HEK293T (cell line): ENCODE measurements around the gene SLC28A3.

ENCODE experiments used
- CTCF ChIA-PET: fragments of 350-600 bp; formaldehyde crosslinking; extraction: SDS; loops from one replicate; lab custom pipeline; 2021; ENCODE audit warnings: antibody characterized with exemption, inconsistent platforms; lab: Yijun Ruan, JAX
- POLR2A ChIA-PET: fragments of 350-600 bp; formaldehyde crosslinking; extraction: SDS; loops from one replicate; lab custom pipeline; 2020; ENCODE audit warnings: antibody characterized with exemption, inconsistent platforms; lab: Yijun Ruan, JAX
- DNase-seq: peaks from one replicate; pipeline ENCODE4 v3.0.0; 2012; ENCODE audit warnings: mixed read lengths; ENCODE audit errors: extremely low spot score
- ARNT ChIP-seq: fragments of 450-650 bp; IDR thresholded peaks from 2 replicates; pipeline ENCODE4 v1.6.1; 2017; ENCODE audit warnings: mild to moderate bottlenecking
- BHLHE40 ChIP-seq: fragments of 450-650 bp; IDR thresholded peaks from 2 replicates; pipeline ENCODE4 v1.6.1; 2016; ENCODE audit warnings: mild to moderate bottlenecking, moderate library complexity, borderline replicate concordance
- CTBP1 ChIP-seq: fragments of 450-650 bp; IDR thresholded peaks from 2 replicates; pipeline ENCODE4 v1.6.1; 2016; ENCODE audit warnings: borderline replicate concordance
- ELF4 ChIP-seq: fragments of 450-650 bp; IDR thresholded peaks from 2 replicates; pipeline ENCODE4 v1.6.1; 2017; ENCODE audit warnings: antibody characterized with exemption
- FOXA1 ChIP-seq: fragments of 450-650 bp; IDR thresholded peaks from 2 replicates; pipeline ENCODE4 v1.6.1; 2016; ENCODE audit warnings: mild to moderate bottlenecking
- FOXK2 ChIP-seq: fragments of 450-650 bp; IDR thresholded peaks from 2 replicates; pipeline ENCODE4 v1.6.1; 2016; ENCODE audit warnings: mild to moderate bottlenecking
- FOXM1 ChIP-seq: fragments of 450-650 bp; IDR thresholded peaks from 2 replicates; pipeline ENCODE4 v1.6.1; 2017; ENCODE audit warnings: mild to moderate bottlenecking, borderline replicate concordance
- HDGF ChIP-seq: fragments of 450-650 bp; IDR thresholded peaks from 2 replicates; pipeline ENCODE4 v1.6.1; 2017; ENCODE audit warnings: antibody characterized with exemption, borderline replicate concordance
- L3MBTL2 ChIP-seq: fragments of 450-650 bp; conservative IDR thresholded peaks from 2 replicates; pipeline ENCODE4 v1.6.1; 2016; ENCODE audit warnings: mild to moderate bottlenecking
- LEF1 ChIP-seq: fragments of 450-650 bp; IDR thresholded peaks from 2 replicates; pipeline ENCODE4 v1.6.1; 2017; ENCODE audit warnings: mild to moderate bottlenecking, borderline replicate concordance
- NFRKB ChIP-seq: fragments of 450-650 bp; IDR thresholded peaks from 2 replicates; pipeline ENCODE4 v1.6.1; 2016; ENCODE audit warnings: mild to moderate bottlenecking, moderate library complexity
- PKNOX1 ChIP-seq: fragments of 450-650 bp; IDR thresholded peaks from 2 replicates; pipeline ENCODE4 v1.6.1; 2016
- SP1 ChIP-seq: fragments of 450-650 bp; IDR thresholded peaks from 2 replicates; pipeline ENCODE4 v1.6.1; 2017
- SUZ12 ChIP-seq: fragments of 450-650 bp; IDR thresholded peaks from 2 replicates; pipeline ENCODE4 v1.6.1; 2016; ENCODE audit warnings: mild to moderate bottlenecking
- TARDBP ChIP-seq: fragments of 450-650 bp; IDR thresholded peaks from 2 replicates; pipeline ENCODE4 v1.6.1; 2016
- ZNF384 ChIP-seq: fragments of 450-650 bp; IDR thresholded peaks from 2 replicates; pipeline ENCODE4 v1.6.1; 2016

Gene SLC28A3

GRCh38 chr9:84310883-84311282, 29.7 kb downstream of the SLC28A3 start:
- ChIA-PET POLR2A (no interaction called here), CTCF (no interaction called here)
- no peak for DNase-seq
- TF ChIP-seq HDGF, result no peak

GRCh38 chr9:84305497-84306131, 34.9 kb downstream of the SLC28A3 start:
- CTCF ChIA-PET, result no interaction called here
- no peak for DNase-seq

GRCh38 chr9:84304166-84304565, 36.4 kb downstream of the SLC28A3 start:
- CTCF ChIA-PET, result no interaction called here
- no peak for TF ChIP-seq ARNT
- TF ChIP-seq HDGF, result no peak
- no peak for TF ChIP-seq NFRKB
- TF ChIP-seq CTBP1, result no peak
- TF ChIP-seq LEF1, result no peak
- TF ChIP-seq ZNF384, result no peak
- TF ChIP-seq SP1, result no peak
- TF ChIP-seq ELF4, result no peak
- no peak for TF ChIP-seq TARDBP
- TF ChIP-seq FOXA1, result no peak
- TF ChIP-seq SUZ12, result no peak
- TF ChIP-seq FOXK2, result no peak
- TF ChIP-seq L3MBTL2, result no peak
- no peak for TF ChIP-seq PKNOX1
- no peak for TF ChIP-seq BHLHE40
- TF ChIP-seq FOXM1, result no peak
- no peak for DNase-seq
- POLR2A ChIA-PET, result no interaction called here

More at GRCh38 chr9:84305497-84306131, 34.9 kb downstream of the SLC28A3 start:
- POLR2A ChIA-PET, result no interaction called here
- TF ChIP-seq LEF1, result no peak
- no peak for TF ChIP-seq BHLHE40
- no peak for TF ChIP-seq ELF4
- no peak for TF ChIP-seq SUZ12
- TF ChIP-seq ZNF384, result no peak
- TF ChIP-seq PKNOX1, result no peak
- TF ChIP-seq L3MBTL2, result no peak
- TF ChIP-seq FOXK2, result no peak

- DNase-seq, result no peak
- CTCF ChIA-PET, result no interaction called here
- POLR2A ChIA-PET, result no interaction called here
- no peak for TF ChIP-seq CTBP1
These were observed 37.5 kb downstream of the SLC28A3 start for GRCh38 chr9:84303061-84303460.

GRCh38 chr9:84301851-84302250, 38.7 kb downstream of the SLC28A3 start:
- POLR2A ChIA-PET, result no interaction called here
- TF ChIP-seq CTBP1 (no peak), L3MBTL2 (no peak), HDGF (no peak), FOXK2 (no peak), NFRKB (no peak), SUZ12 (no peak), BHLHE40 (no peak), FOXM1 (no peak), TARDBP (no peak), ELF4 (no peak), FOXA1 (no peak), SP1 (no peak), PKNOX1 (no peak), ARNT (no peak), LEF1 (no peak), ZNF384 (no peak)
- CTCF ChIA-PET, result no interaction called here
- no peak for DNase-seq

GRCh38 chr9:84300271-84300670, 40.3 kb downstream of the SLC28A3 start:
- DNase-seq, result no peak
- POLR2A ChIA-PET, result no interaction called here
- no peak for TF ChIP-seq ARNT
- TF ChIP-seq ELF4, result no peak
- TF ChIP-seq FOXA1, result no peak
- no peak for TF ChIP-seq NFRKB
- TF ChIP-seq TARDBP, result no peak
- no peak for TF ChIP-seq CTBP1
- TF ChIP-seq BHLHE40, result no peak
- no peak for TF ChIP-seq HDGF
- TF ChIP-seq FOXK2, result no peak
- TF ChIP-seq L3MBTL2, result no peak
- TF ChIP-seq ZNF384, result no peak
- no peak for TF ChIP-seq PKNOX1
- TF ChIP-seq SUZ12, result no peak
- TF ChIP-seq SP1, result no peak
- no peak for TF ChIP-seq FOXM1
- no peak for TF ChIP-seq LEF1
- CTCF ChIA-PET, result no interaction called here
